Medulla oblongata (tissue), 1 donor: ENCODE results near the gene ASB5.
"Not testable (repeated sequence)": the region's sequence is repeated elsewhere in the genome, so short reads cannot be mapped to it uniquely, and the experiment has no call there.

Experiments used
- DNase-seq: peaks from one replicate; pipeline ENCODE4 v3.0.0-alpha.2; 2015; ENCODE audit errors: extremely low spot score

ASB5 gene

DNA sequence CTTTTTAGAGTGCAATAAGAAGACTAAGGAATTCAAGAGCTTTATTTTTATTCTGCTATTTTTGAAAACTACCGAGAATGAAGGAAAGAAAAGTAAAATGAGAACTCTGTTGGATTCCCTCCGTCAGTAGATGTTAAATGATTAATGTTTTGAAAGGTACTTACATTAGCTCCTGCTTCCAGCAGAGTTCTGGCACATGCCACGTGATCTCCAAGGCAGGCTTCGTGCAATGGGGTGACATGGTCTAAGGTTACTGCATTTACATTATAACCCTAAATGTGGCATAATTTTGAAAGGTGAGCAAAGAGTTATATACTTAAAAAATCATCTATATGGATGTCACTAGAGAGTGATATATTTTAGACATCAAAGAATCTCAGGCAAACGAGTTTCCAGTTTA, 46.9 kb downstream of the ASB5 start:
- no peak for DNase-seq

DNA sequence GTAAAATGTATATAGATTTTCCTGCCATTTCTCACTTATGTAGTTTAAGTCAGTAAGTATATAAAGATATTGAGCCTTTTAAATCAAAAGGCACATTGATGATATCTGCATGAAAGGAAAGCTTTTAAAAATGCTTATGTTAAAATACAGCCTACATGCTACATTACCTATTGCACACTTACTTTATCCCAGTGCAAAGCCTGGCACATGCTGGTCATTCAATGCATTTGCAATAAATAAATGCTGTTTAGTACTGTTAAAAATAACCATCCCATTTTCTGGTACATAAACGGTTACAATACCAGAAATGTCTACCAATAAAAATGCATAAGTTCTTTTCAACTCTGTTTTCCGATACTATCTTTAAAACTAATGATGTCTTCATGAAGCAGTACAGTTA, 51.5 kb downstream of the ASB5 start:
- DNase-seq = no peak

DNA sequence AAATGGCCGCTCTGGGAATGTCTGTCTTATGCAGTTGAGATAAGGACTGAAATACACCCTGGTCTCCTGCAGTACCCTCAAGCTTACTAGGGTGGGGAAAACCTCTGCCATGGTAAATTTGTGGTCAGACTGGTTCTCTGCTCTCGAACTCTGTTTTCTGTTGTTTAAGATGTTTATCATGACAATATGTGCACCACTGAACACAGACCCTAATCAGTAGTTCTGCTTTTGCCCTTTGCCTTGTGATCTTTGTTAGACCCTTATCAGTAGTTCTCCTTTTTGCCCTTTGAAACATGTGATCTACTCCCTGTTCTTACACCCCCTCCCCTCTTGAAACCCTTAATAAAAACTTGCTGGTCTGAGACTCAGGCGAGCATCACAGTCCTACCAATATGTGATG, 56.7 kb downstream of the ASB5 start:
- not testable (repeated sequence) for DNase-seq

DNA sequence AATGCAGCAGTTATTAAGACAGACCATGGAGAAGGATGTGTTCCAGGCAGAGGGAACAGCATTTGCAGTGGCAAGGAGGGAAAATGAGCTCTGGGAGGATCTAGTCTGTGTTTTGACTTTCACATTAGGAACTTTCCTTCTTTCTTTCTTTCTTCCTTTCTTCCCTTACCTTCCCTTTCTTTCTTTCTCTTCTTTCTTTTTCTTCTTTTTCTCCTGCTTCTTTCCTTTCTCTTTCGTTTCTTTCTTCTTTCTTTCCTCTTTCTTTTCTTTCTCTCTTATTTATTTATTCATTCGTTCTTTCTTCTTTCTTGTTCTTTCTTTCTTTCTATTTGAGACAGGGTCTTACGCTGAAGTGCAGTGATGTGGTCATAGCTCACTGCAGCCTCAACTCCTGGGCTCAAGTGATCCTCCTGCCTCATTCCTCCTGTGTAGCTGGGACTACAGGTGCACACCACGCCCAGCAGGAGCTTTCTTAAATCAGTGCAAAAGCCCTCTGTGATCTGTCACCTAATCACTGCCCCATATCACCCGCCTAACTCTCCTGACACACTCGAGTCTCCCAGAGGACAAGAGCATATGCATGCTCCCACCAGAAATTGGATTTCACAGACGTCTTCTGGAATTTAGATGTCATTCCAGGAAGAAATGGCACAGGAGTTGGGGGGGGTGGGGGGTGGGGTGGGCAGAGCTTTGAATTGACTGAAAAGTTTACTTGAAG, 58.3 kb downstream of the ASB5 start:
- DNase-seq = no peak

DNA sequence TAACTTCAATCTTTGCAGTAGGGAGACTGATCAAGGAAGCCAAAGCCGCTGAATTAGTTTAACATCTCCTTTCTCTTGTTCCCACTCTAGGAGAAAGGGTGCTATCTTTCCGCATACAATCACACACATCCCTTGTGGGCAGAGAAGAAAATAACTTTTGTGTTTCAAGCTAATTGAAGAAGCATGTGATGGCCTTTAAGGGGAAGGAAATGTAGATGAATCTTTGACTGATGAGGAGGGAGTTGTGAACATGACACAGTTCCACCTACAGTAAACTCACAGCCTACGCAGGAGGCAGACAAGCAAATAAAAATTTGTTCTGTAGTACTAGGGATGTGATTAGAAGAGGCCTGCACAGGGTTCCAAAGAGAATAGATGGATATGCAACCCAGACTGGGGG, 58.9 kb downstream of the ASB5 start:
- DNase-seq = no peak

DNA sequence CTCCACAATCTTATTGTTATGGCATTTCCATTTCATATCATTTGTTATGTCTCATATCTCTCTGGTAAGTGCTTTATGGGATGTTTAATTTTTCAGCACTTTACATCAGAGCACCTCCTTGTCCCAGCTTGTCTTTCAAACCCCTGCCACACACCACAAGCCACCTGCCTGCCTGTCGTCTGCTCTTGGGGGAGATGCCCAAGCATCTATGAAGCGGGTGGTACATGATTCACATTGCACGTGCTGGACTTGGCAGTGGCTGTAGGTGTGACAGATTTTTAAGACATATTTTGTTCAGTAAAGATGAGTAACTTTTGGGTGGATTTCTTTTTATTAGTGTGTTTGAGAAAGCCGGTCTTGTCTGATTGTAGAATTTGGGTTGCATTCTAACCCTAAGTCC, 59.5 kb downstream of the ASB5 start:
- DNase-seq = no peak

DNA sequence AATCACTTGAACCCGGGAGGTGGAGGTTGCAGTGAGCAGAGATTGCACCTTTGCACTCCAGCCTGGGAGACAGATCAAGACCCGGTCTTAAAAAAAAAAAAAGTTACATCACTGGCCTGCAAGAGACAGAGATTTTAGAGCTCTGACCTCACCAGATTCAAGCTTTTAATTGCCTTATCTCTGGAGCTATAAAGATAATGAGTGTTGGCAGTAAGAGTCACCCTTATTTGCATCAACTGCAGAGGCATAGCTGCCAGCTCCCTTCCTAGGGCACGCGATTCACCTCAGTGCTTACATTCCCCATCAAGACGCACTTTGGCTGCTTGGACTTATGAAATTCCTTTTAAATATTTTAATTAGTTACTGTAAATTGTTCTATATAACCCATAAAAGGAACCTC, 61.2 kb downstream of the ASB5 start:
- no peak for DNase-seq

DNA sequence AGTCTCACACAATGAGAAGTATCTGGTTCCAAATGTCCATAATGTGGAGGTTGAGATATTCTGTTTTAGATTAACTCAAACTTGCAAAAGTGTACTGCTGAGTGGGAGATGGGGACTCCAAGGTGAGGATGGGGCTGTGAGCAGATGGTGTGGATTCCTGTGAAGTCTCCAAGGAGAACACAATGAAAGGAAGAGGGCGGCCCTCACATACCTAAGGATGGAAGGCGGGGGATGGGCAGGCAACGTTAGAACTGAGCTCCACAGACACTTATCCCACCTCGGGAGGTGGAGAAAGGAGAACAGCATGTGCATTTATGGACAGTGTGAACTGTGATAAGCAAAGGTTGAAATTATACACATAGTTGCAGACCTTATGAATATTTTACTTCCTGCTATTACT, 63.7 kb downstream of the ASB5 start:
- DNase-seq = no peak

DNA sequence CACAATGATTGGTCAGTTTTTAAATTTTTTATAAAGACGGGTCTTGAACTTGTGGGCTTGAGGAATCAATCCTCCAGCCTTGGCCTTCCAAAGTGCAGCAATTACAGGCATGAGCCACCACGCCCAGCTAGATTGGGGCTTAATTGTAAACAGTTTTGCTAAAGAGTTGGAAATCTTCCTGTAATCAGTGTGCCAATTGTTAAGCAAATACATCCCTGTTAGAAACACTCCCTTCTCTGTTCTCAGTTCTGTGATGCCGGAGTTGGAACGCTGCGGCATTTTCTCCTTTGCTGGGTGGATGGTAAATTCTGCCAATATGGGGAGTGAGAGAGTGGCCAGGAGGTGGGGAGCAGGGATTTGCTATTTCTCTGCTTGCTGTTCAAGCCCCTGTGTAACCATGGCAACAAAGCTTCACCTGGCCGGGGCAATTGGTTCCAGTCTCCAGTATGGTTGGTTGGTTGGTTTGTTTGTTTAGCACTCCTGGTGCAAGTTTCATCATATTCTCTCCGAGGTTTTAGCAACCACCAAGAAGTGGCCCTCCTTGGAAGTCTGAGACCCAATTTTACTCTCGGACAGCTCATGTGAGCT, 70.6 kb downstream of the ASB5 start:
- DNase-seq = no peak

DNA sequence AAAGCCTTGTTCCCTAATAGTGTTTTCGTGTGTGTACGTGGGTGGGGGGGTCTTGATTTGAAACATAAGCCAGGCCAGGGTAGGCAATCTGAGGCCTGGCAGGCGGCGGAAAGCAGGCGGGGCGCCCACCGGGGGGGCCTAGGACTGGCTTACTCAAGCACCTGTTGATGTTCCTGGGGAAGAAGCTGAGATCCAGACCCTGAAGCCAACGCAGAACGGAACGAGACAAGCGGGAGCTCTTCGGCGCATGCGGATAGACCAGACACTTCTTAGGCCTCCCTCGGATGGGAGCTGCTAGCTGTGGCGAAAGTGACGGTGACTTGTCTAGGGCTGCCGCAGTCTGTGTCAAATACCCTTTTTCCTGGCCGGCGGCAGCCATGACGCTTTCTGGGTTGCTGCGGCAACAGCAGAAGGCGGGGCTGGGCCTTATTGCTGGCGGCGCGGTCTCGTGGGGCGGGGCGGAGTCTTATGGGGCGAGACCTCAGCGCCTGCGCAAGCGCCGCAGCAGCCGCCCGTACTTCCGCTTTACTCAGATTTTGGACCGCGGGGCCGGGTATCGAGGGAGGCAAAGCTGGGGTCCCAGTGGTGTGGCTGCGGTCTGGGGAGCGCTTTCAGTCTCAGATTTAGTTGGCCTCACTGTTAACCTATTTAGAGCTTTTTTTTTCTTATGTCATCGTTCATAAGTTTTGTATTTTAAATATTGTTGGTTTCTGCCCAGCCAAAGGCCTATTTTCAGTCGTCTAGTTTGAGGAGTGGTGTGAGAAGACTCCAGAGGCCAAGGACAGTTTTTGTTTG, 73.6 kb downstream of the ASB5 start, which contains the start of gene SPATA4:
TSS of gene SPATA4 (minus strand) at position 402 of the 795 bp plus-strand sequence. CDS start at position 379, 23 bp downstream.
- peak; percentile 93 for DNase-seq

DNA sequence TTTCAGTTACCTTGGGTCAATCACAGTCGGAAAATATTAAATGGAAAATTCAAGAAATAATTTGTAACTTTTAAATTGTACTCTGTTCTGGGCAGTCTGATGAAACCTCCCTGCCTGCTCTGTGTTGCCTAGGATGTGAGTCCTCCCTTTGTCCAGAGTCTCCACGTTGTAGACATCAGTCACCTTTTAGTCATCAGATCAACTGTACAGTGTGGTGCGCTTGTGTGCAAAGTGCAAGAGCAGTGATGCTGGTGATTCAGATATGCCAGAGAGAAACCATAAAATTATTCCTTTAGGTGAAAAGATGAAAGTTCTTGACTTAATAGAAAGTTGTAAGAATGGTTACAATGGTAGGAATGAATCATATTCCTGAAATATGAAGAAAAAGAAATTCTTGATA, 75.1 kb downstream of the ASB5 start:
- DNase-seq = no peak

DNA sequence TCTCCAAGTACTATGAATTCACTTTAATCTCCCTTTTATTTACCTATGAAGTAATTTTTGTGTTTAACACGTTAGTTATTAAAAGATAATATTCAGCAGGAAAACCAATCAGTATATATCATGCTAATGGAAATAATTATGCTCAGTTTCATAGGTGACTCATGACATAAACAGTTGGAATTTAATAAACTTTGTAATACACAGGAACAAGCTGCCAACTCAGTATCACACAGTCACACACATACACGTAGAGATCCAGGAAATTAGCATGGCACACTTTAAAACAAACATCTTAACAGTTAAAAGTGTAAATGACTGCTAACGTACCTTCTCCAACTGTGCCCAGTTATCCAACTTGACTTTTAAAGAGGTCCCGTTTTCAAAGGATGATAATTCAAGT, 75.9 kb downstream of the ASB5 start:
- no peak for DNase-seq

DNA sequence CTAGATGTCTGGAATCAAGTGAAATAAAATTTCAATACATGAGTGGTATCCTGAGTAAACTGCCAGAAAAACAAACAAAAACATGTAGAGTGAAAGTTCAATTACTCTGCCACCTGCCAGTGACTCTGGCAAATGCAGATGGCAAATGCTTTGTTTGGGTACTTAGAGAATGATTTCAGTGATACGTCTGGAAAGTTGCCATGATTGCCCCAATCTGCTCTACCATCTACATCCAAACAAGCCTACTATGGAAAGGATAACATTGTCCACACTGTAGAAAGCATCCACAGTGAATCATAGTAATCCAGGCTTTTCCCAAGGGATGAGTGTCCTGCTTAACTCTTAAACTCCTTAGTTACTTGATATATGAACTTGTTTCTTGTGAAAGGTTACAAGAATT, 77.0 kb downstream of the ASB5 start:
- no peak for DNase-seq

DNA sequence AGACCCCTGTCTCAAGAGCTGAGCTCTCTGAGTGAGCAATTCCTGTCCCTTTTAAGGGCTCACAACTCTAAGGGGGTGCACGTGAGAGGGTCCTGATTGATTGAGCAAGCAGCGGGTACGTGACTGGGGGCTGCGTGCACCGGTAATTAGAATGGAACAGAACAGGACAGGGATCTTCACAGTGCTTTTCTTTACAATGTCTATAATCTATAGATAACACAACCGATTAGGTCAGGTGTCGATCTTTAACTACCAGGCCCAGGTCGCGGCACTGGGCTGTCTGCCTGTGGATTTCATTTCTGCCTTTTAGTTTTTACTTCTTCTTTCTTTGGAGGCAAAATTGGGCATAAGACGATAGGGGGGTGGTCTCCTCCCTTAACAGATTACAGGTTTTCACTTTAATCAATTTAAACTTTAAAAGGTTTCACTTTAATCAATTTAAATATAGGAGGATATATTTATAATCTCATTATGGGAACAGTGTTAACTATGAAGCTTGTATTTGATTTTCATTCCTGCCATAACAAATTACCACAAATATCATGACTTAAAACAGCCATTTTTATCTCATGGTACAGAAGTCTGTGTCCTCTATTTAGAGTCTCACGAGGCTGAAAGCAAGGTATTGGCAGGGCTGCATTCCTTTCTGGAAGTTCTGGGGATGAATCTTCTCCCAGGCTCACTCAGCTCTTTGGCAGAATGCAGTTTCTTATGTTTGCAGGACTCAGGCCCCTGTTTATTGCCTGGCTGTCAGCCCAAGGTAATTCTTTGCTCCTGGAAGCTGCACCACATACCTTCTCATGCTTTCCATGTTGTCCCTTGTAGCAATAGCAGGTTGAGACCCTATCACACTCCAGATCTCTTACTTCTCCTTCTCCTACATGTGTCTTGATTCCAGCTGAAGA, 78.9 kb downstream of the ASB5 start:
- no peak for DNase-seq

DNA sequence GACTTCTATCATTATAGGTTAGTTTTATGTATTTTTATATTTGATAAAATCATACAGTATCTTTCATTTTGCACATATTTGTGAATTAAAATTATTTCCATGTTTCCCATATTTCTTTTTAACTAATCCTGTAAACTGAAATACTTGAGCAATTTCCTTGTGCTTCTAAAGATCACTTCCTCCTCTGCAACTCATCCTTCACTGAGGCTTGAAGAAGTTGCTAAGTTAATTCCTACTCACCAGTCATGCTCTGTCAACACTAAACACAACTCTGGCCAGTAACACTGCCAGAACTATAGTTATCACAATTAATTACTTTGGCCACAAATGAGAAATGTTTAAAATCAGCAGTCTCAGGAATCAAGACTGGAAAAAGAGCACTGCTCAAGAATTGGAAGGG, 80.4 kb downstream of the ASB5 start:
- no peak for DNase-seq

DNA sequence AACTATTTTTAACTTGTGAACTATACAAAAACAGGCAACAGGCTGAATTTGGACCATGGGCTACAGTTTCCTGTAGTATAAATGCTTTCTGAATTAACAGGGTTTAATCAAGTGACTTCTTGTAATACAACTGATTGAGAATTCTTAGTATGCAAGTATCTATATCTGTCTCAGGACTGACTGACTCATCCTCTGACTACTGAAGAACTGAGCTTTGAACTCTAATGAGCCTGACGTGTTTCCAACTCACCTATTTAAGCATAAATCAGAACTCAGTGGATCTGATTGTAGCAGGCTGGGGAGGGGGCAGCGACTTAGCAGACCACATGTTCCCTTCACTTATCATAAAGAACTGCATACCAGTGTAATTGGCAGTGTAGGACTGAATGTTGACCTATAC, 81.4 kb downstream of the ASB5 start:
- DNase-seq = no peak

DNA sequence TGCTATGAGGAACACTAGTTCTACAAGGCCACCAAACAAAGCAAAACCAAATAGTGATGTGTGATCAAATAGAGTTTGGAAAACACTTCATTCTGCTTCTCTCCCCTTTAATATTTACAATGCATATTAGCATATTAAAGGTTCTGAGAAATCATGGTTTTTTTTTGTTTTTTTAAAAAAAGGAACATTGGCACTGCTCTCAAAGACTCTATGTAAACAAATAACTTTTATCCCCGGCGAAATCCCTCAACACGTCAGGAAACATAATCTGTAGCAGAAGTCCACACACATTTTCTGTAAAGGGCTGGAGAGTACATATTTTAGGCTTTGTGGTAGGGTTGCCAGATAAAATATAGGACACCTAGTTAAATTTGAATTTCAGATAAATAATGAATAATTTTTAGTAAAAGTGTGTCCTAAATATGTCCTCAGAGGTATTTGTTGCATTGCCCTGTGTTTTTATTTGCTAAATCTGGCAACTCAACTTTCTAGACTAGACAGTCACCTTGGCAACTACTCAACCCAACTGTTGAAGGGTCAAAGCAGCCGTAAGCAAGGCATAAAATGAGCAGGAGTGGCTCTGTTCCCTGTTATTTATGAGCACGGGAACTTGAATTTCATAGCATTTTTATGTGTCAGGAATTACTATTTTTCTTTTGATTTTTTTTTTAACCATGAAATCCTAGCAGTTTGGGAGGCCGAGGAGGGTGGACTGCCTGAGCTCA, 82.2 kb downstream of the ASB5 start:
- DNase-seq = no peak

DNA sequence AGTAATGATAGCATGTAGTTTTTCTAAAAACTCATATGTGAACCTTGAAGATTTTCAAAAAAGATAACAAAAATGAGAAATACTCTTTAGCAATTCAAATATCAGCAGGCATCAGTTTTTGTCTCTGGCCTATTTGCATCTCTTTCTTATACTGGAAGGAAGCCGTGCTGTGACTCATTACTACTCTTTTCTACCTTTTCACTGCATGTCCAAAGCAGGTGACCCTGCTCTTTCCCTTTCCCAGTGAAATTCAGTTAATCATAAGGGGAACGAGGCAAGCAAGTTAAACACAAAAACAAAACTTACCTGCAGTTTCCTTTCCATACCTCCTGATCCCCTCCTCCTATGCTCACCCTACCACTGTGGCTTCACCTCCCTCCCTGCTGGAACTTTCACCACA, 83.0 kb downstream of the ASB5 start:
- no peak for DNase-seq

DNA sequence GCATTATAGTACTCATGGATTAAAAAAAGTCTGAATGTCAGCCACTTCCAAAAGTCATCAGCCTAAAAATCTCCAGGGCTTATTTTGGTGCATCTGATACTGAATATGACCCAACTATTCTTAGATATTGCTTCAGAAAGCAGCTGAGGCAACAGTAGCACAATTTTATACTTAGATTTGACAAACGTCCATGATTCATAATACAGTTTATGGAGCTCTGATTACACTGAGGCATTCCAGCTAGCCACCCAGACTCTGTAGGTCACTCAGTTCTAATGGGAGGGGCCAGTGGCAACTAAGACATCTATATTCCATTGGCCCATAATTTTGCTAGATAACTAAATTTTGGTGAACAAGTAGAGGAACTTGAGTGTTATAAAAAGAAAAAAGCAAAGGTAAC, 84.0 kb downstream of the ASB5 start:
- no peak for DNase-seq
